Panc1 (cell line): ENCODE data around the gene HOXB3. TPM values are rescaled to one million over a fixed set of nuclear protein-coding genes. Genes with fewer than 3 reads are reported as not detected.

Source experiments
- ATAC-seq: fragments of 200-7000 bp; cut with Tn5 transposase; 2 replicates; pipeline ENCODE4 v1.9.1; 2020; ENCODE audit warnings: mild to moderate bottlenecking, moderate library complexity
- BruUV-seq: library from RNA; stranded (reverse); fragments of 400-500 nt; replicated peaks from 2 replicates; lab custom pipeline; 2021; lab: Mats Ljungman, UMichigan
- CTCF ChIA-PET: fragments of 300-600 bp; sonication (Branson Sonifier 250); formaldehyde crosslinking; loops from one replicate; lab custom pipeline; 2022; ENCODE audit warnings: antibody characterized with exemption; lab: Charles Lee
- POLR2A ChIA-PET: fragments of 300-600 bp; sonication (Branson Sonifier 250); formaldehyde crosslinking; loops from one replicate; lab custom pipeline; 2022; ENCODE audit warnings: antibody characterized with exemption; lab: Charles Lee
- DNase-seq: peaks from one replicate; pipeline ENCODE4 v3.0.0-alpha.2; 2010; ENCODE audit warnings: low read depth, low spot score
- H3K27ac ChIP-seq: 2 replicates; pipeline ENCODE4 v1.5.1; 2011; ENCODE audit warnings: mild to moderate bottlenecking, low read length, inconsistent platforms
- H3K27me3 ChIP-seq: fragments of 200-500 bp; sonication (Bioruptor generic); 2 replicates; pipeline ENCODE4 v1.6.0; 2014; ENCODE audit warnings: low read length, inconsistent platforms; ENCODE audit not compliant: control insufficient read depth, insufficient read depth
- H3K36me3 ChIP-seq: fragments of 200-500 bp; sonication (Bioruptor generic); 2 replicates; pipeline ENCODE4 v1.5.1; 2014; ENCODE audit warnings: inconsistent platforms, mild to moderate bottlenecking, low read length, moderate library complexity; ENCODE audit not compliant: control insufficient read depth, insufficient read depth
- H3K4me1 ChIP-seq: 2 replicates; pipeline ENCODE4 v1.5.1; 2011; ENCODE audit warnings: inconsistent platforms, mild to moderate bottlenecking, low read length, moderate library complexity; ENCODE audit not compliant: control insufficient read depth, insufficient read depth
- H3K4me3 ChIP-seq, 2 experiments: 2 replicates each; pipeline ENCODE4 v1.5.1; 2011 to 2012; ENCODE audit warnings: low read depth in 2 of 2, low read length in 2 of 2, mild to moderate bottlenecking in 2 of 2, inconsistent platforms in 1 of 2, moderate library complexity in 1 of 2
- H3K9me3 ChIP-seq: fragments of 200-500 bp; sonication (Bioruptor generic); 2 replicates; pipeline ENCODE4 v1.5.1; 2014; ENCODE audit warnings: low read depth, mild to moderate bottlenecking, inconsistent platforms, low read length, moderate library complexity; ENCODE audit not compliant: control insufficient read depth, insufficient read depth
- CTCF ChIP-seq: fragments of 450-650 bp; IDR thresholded peaks from 2 replicates; pipeline ENCODE4 v1.5.1; 2017; ENCODE audit warnings: mild to moderate bottlenecking
- POLR2AphosphoS5 ChIP-seq: IDR thresholded peaks from 2 replicates; pipeline ENCODE4 v1.6.1; 2012; ENCODE audit warnings: mild to moderate bottlenecking, low read depth, low read length, moderate library complexity
- REST ChIP-seq, 2 experiments: IDR thresholded peaks; 2 replicates each; pipeline ENCODE4 v1.6.1; 2011 to 2012; ENCODE audit warnings: low read depth in 2 of 2, control low read depth in 1 of 2, low read length in 1 of 2, mild to moderate bottlenecking in 1 of 2, moderate library complexity in 1 of 2; ENCODE audit not compliant: insufficient read depth in 1 of 2
- SIN3A ChIP-seq: IDR thresholded peaks from 2 replicates; pipeline ENCODE4 v1.6.1; 2012; ENCODE audit warnings: low read depth, mild to moderate bottlenecking, low read length, moderate library complexity, borderline replicate concordance; ENCODE audit not compliant: insufficient read depth
- TCF7L2 ChIP-seq: IDR thresholded peaks from 2 replicates; pipeline ENCODE4 v1.6.1; 2011; ENCODE audit warnings: mild to moderate bottlenecking, low read depth, low read length, inconsistent platforms
- in situ Hi-C: cut with HindIII; loops from 2 replicates; pipeline ENCODE4 v1.10.0; 2016; ENCODE audit warnings: low sequenced_read_pairs, low pct_unique_long_range_greater_than_20kb
- intact Hi-C: fragments of 100-400 bp; cut with micrococcal nuclease; formaldehyde crosslinking; loops from one replicate; pipeline ENCODE4 v1.10.0; 2022; ENCODE audit not compliant: unreplicated experiment
- total RNA-seq: library from RNA; stranded (reverse); gene quantifications from one replicate; pipeline ENCODE4 v1.2.1, GENCODE V29; 2021; ENCODE audit not compliant: unreplicated experiment

Gene HOXB3
- total RNA-seq, 1 experiment from 2014 or later: 127 TPM

GRCh38 chr17:48528936-48529682, 60.9 kb downstream of the HOXB3 start:
- Histone ChIP-seq H3K27me3 (no peaks in the 10 kb centered on the region), H3K9me3 (no peaks in the 10 kb centered on the region), H3K36me3 (no peaks in the 10 kb centered on the region), H3K27ac (no peak overlapping the region), H3K4me3 (no peak overlapping the region), H3K4me1 (no peaks in the 10 kb centered on the region)
- TF ChIP-seq REST (IDR thresholded peaks at IDR 0.05; ENCODE audit: insufficient read depth in 1 of 2, low read depth in 2 of 2, low read length in 1 of 2): no peak
- TF ChIP-seq POLR2AphosphoS5: no peak
- no peak for TF ChIP-seq SIN3A
- no peak for TF ChIP-seq TCF7L2
- peak; percentile 20; the same call in 1 of the 2 replicates for ATAC-seq
- intact Hi-C loops: no loop called here
- in situ Hi-C loops: no loop called here
- POLR2A ChIA-PET: no interaction called here
- DNase-seq: no peak
- CTCF ChIA-PET: interaction anchor here (0.6 kb wide), 1 partner anchor 48 kb away, joined by 3 read pairs; no protein-coding TSS in a partner anchor
- BruUV-seq: no TSS peak

- ChIA-PET CTCF (interaction anchor here (0.6 kb wide), 1 partner anchor 47 kb away, joined by 3 read pairs; no protein-coding TSS in a partner anchor), POLR2A (no interaction called here)
- Histone ChIP-seq H3K27me3 (no peaks in the 10 kb centered on the region), H3K4me1 (no peaks in the 10 kb centered on the region), H3K4me3 (no peak overlapping the region), H3K36me3 (no peaks in the 10 kb centered on the region), H3K9me3 (no peaks in the 10 kb centered on the region), H3K27ac (no peak overlapping the region)
- in situ Hi-C loops (no loop called here), intact Hi-C loops (no loop called here)
- DNase-seq (no peak), ATAC-seq (no peak)
- no peak for TF ChIP-seq REST (IDR thresholded peaks at IDR 0.05; ENCODE audit: insufficient read depth in 1 of 2, low read depth in 2 of 2, low read length in 1 of 2)
- TF ChIP-seq CTCF: no peak
- TF ChIP-seq TCF7L2: no peak
- TF ChIP-seq POLR2AphosphoS5: no peak
- no peak for TF ChIP-seq SIN3A
- BruUV-seq: no TSS peak
Measured at GRCh38 chr17:48528153-48528935, 61.7 kb downstream of the HOXB3 start.
